ENCODE measurements around the gene UGT2A1. TPM values are rescaled to one million over a fixed set of nuclear protein-coding genes. Genes with fewer than 3 reads are reported as not detected.

UGT2A1 gene
- total and polyA plus RNA-seq, 2 of the 13 experiments (the other 11 are each of a cell fraction or from before 2014, with no cell fraction given) = not detected

DNA sequence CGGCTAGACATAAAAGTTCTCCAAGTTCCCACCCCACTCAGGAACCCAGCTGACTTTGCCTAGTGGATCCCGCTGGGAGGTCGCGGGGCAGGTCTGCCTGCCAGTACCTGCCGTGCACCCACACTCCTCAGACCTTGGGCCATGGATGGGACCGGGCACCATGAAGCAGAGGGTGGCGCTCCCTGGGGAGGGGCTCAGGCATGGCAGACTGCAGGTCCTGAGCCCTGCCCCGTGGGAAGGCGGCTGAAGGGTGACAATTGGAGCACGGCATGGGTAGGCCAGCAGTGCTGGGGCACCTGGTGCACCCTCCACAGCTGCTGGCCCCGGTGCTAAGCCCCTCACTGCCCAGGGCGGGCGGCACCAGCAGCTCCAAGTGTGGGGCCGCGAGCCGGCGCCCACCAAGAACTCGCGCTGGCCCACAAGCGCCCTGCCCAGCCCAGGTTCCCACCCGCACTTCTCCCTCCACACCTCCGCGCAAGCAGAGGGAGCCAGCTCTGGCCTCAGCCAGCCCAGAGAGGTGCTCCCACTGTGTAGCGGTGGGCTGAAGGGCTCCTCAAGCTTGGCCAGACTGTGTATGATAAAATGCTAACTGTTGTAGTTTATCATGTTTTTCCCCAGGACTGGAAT, 76.7 kb downstream of the UGT2A1 start:
- Histone ChIP-seq H2AFZ (ENCODE audit: low read length) (no peak overlapping the region), H3K79me2 (ENCODE audit: insufficient read depth, low read length) (no peaks in the 10 kb centered on the region), H3K4me3 (replicated peaks in 1 of 3; ENCODE audit: insufficient read depth in 1 of 3, low read depth in 2 of 3, low read length in 3 of 3) (no peak overlapping the region), H3K9ac (ENCODE audit: insufficient read depth, low read depth, low read length) (no peak overlapping the region), H3K27ac (ENCODE audit: extremely low read length, insufficient read depth, low read length) (no peak overlapping the region), H3K27me3 (ENCODE audit: control insufficient read depth in 1 of 2, insufficient read depth in 2 of 2, low read length in 2 of 2) (no peaks in the 10 kb centered on the region; a peak in 1 of 5 replicates), H3K9me3 (ENCODE audit: low read length) (no peaks in the 10 kb centered on the region), H3K4me2 (ENCODE audit: low read depth, low read length) (no peak overlapping the region), H4K20me1 (ENCODE audit: insufficient read depth, low read length) (no peaks in the 10 kb centered on the region), H3K4me1 (ENCODE audit: insufficient read depth, low read length) (no peaks in the 10 kb centered on the region), H3K36me3 (replicated peaks in 1 of 2; ENCODE audit: control insufficient read depth in 1 of 2, insufficient read depth in 2 of 2, low read length in 2 of 2) (no peaks in the 10 kb centered on the region)
- DNase-seq (ENCODE audit: low spot score) (no peak), ATAC-seq (no peak), FAIRE-seq (no peak)
- WGBS (ENCODE audit: low lambda C conversion rate) = 91% methylated on average over 9 of the region's 24 CpGs
- POLR2A ChIA-PET = no interaction called here
- intact Hi-C loops (cut with micrococcal nuclease; ENCODE audit: unreplicated experiment) (no loop called here), in situ Hi-C loops (cut with HindIII; ENCODE audit: extremely low pct_ligation_motif_present, low pct_unique_long_range_greater_than_20kb) (no loop called here)
- TF ChIP-seq, protein P1, sequence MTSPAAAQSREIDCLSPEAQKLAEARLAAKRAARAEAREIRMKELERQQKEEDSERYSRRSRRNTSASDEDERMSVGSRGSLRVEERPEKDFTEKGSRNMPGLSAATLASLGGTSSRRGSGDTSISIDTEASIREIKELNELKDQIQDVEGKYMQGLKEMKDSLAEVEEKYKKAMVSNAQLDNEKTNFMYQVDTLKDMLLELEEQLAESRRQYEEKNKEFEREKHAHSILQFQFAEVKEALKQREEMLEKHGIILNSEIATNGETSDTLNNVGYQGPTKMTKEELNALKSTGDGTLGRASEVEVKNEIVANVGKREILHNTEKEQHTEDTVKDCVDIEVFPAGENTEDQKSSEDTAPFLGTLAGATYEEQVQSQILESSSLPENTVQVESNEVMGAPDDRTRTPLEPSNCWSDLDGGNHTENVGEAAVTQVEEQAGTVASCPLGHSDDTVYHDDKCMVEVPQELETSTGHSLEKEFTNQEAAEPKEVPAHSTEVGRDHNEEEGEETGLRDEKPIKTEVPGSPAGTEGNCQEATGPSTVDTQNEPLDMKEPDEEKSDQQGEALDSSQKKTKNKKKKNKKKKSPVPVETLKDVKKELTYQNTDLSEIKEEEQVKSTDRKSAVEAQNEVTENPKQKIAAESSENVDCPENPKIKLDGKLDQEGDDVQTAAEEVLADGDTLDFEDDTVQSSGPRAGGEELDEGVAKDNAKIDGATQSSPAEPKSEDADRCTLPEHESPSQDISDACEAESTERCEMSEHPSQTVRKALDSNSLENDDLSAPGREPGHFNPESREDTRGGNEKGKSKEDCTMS (CRISPR knock-in tag; conservative IDR thresholded peaks at IDR 0.05) = no peak
- no peak for TF ChIP-seq ZNF20 (CRISPR knock-in tag; IDR thresholded peaks at IDR 0.05)
- TF ChIP-seq PCBP2 (optimal IDR thresholded peaks at IDR 0.05; ENCODE audit: low read depth, low read length, poor library complexity, severe bottlenecking) = no peak
- no peak for TF ChIP-seq STAG1 (CRISPR knock-in tag; IDR thresholded peaks at IDR 0.05)
- TF ChIP-seq CENPX (CRISPR knock-in tag; IDR thresholded peaks at IDR 0.05) = no peak
- TF ChIP-seq ZNF3 (CRISPR knock-in tag; IDR thresholded peaks at IDR 0.05) = no peak
- TF ChIP-seq ARNTL (CRISPR knock-in tag; IDR thresholded peaks at IDR 0.05) = no peak
- TF ChIP-seq ZNF777 (CRISPR knock-in tag; IDR thresholded peaks at IDR 0.05) = no peak
- TF ChIP-seq ZNF138 (CRISPR knock-in tag; IDR thresholded peaks at IDR 0.05; ENCODE audit: low read depth) = no peak
- no peak for TF ChIP-seq MTERF4 (CRISPR knock-in tag; IDR thresholded peaks at IDR 0.05)
- TF ChIP-seq, protein P2, sequence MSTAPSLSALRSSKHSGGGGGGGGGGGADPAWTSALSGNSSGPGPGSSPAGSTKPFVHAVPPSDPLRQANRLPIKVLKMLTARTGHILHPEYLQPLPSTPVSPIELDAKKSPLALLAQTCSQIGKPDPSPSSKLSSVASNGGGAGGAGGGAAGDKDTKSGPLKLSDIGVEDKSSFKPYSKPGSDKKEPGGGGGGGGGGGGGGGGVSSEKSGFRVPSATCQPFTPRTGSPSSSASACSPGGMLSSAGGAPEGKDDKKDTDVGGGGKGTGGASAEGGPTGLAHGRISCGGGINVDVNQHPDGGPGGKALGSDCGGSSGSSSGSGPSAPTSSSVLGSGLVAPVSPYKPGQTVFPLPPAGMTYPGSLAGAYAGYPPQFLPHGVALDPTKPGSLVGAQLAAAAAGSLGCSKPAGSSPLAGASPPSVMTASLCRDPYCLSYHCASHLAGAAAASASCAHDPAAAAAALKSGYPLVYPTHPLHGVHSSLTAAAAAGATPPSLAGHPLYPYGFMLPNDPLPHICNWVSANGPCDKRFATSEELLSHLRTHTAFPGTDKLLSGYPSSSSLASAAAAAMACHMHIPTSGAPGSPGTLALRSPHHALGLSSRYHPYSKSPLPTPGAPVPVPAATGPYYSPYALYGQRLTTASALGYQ (CRISPR knock-in tag; IDR thresholded peaks at IDR 0.05) = no peak
- TF ChIP-seq FOSL1 (CRISPR knock-in tag; IDR thresholded peaks at IDR 0.05; ENCODE audit: borderline replicate concordance) = no peak
- CTCF ChIA-PET (ENCODE audit: low intra/inter-chr PET ratio, low total read pairs) = no interaction called here
- BruUV-seq (replicated peaks) = no TSS peak
